Measurements from ENCODE around the gene PDCD6IP.

DNA sequence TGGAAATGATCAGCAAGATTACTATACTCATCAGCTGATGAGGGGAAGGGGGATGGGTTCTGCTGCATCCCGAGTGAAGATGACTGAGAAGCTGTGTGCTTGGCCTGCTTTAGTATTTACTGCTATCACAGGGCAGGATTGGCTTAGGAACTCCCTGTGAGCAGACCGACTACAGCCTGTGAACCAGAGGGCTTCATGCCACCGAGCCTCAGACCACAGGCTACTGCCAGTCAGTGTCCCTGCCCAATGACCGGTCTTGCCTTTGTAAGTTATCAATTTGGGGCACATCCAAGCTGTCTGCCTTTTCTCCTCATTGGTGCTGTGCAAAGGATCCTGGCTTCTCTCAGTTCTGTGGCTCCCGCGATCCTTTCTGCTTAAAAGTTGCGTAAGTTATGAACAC lies 71.5 kb downstream of the PDCD6IP start:
- TF ChIP-seq, protein P1, sequence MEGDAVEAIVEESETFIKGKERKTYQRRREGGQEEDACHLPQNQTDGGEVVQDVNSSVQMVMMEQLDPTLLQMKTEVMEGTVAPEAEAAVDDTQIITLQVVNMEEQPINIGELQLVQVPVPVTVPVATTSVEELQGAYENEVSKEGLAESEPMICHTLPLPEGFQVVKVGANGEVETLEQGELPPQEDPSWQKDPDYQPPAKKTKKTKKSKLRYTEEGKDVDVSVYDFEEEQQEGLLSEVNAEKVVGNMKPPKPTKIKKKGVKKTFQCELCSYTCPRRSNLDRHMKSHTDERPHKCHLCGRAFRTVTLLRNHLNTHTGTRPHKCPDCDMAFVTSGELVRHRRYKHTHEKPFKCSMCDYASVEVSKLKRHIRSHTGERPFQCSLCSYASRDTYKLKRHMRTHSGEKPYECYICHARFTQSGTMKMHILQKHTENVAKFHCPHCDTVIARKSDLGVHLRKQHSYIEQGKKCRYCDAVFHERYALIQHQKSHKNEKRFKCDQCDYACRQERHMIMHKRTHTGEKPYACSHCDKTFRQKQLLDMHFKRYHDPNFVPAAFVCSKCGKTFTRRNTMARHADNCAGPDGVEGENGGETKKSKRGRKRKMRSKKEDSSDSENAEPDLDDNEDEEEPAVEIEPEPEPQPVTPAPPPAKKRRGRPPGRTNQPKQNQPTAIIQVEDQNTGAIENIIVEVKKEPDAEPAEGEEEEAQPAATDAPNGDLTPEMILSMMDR (IDR thresholded peaks at IDR 0.05), result no peak
- no peak for TF ChIP-seq POLR2A (IDR thresholded peaks at IDR 0.05)

Data from body of pancreas (tissue), 4 donors.